ENCODE measurements around the gene ZNF782. TPM values are rescaled to one million over a fixed set of nuclear protein-coding genes. Genes with fewer than 3 reads are reported as not detected.
"Not testable (repeated sequence)": the region's sequence is repeated elsewhere in the genome, so short reads cannot be mapped to it uniquely, and the experiment has no call there.

ZNF782 gene
- total RNA-seq, 1 donor from 2014 or later = 10.0 TPM

GRCh38 chr9:96874201-96874785 is 20.0 kb upstream of the ZNF782 start:
- H3K27me3 Mint-ChIP-seq = no peaks in the 10 kb centered on the region
- no peak overlapping the region for H3K27ac Mint-ChIP-seq
- H3K4me3 Mint-ChIP-seq (ENCODE audit: low read depth) = no peak overlapping the region
- no peaks in the 10 kb centered on the region for H3K9me3 Mint-ChIP-seq (ENCODE audit: low read depth)
- H3K4me1 Mint-ChIP-seq (ENCODE audit: low read depth) = peaks cover 16% of the 10 kb centered on the region
- TF ChIP-seq CTCF (IDR thresholded peaks at IDR 0.05; ENCODE audit: unreplicated experiment) = no peak
- peaks cover 2% of the 10 kb centered on the region for H3K36me3 Mint-ChIP-seq (ENCODE audit: insufficient read depth)
- no peak for DNase-seq (ENCODE audit: low spot score, unreplicated experiment)

DNA sequence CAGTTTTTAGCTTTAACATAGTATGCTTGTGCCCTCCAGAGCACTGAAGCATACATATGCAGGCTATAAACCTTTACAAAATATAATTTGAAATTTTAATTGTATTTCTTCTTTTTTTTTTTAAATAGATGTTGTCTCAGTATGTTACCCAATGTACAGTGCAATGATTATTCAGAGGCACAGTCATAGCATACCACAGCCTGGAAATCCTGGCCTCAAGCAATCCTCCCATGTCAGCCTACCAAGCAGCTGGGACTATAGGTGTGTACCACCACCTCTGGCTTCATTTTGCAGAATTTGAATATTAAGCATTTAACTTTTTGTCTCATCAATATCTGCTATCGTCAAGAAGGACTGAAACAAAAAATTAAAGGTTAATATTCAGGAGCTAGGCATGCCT is 16.9 kb upstream of the ZNF782 start:
- Mint-ChIP-seq H3K4me3 (ENCODE audit: low read depth) (no peak overlapping the region), H3K4me1 (ENCODE audit: low read depth) (peaks cover 39% of the 10 kb centered on the region), H3K9me3 (ENCODE audit: low read depth) (peaks cover 7% of the 10 kb centered on the region), H3K36me3 (ENCODE audit: insufficient read depth) (peaks cover 8% of the 10 kb centered on the region), H3K27me3 (no peaks in the 10 kb centered on the region), H3K27ac (no peak overlapping the region)
- no peak for TF ChIP-seq CTCF (IDR thresholded peaks at IDR 0.05; ENCODE audit: unreplicated experiment)
- DNase-seq (ENCODE audit: low spot score, unreplicated experiment) = no peak

GRCh38 chr9:96868709-96869108 is 14.4 kb upstream of the ZNF782 start:
- H3K27ac Mint-ChIP-seq = peak overlapping the region; percentile 83
- H3K4me3 Mint-ChIP-seq (ENCODE audit: low read depth) = no peak overlapping the region
- peaks cover 17% of the 10 kb centered on the region for H3K9me3 Mint-ChIP-seq (ENCODE audit: low read depth)
- peaks cover 13% of the 10 kb centered on the region for H3K36me3 Mint-ChIP-seq (ENCODE audit: insufficient read depth)
- no peak for TF ChIP-seq CTCF (IDR thresholded peaks at IDR 0.05; ENCODE audit: unreplicated experiment)
- peaks cover 30% of the 10 kb centered on the region for H3K4me1 Mint-ChIP-seq (ENCODE audit: low read depth)
- no peak for DNase-seq (ENCODE audit: low spot score, unreplicated experiment)
- H3K27me3 Mint-ChIP-seq = no peaks in the 10 kb centered on the region

DNA sequence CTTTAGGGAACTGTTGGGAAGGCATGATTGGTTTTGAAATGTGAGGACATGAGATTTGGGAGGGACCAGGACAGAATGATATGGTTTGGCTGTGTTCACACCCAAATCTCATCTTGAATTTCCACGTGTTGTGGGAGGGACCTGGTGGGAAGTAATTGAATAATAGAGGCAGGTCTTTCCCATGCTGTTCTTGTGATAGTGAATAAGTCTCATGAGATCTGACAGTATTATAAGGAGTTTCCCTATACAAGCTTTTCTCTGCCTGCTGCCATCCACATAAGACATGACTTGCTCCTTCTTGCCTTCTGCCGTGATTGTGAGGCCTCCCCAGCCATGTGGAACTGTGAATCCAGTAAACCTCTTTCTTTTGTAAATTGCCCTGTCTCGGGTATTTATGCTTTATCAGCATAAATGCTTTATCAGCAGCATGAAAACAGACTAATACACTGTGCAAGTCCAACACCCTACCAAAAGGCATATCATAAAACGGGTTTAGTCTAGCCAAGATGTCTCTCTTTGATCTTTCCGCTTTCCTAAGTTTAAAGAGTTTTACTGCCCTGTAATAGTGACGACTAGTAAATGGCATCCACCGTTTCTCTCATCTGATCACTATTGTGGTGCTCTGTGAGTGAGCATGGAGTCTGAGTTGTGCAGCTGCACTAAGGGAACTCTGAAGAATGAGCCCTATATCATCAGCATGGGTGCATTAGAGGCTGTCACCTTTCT is 12.9 kb upstream of the ZNF782 start:
- H3K27me3 Mint-ChIP-seq = no peaks in the 10 kb centered on the region
- H3K9me3 Mint-ChIP-seq (ENCODE audit: low read depth) = peaks cover 17% of the 10 kb centered on the region
- H3K4me3 Mint-ChIP-seq (ENCODE audit: low read depth) = no peak overlapping the region
- no peak overlapping the region for H3K27ac Mint-ChIP-seq
- TF ChIP-seq CTCF (IDR thresholded peaks at IDR 0.05; ENCODE audit: unreplicated experiment) = no peak
- H3K4me1 Mint-ChIP-seq (ENCODE audit: low read depth) = peaks cover 30% of the 10 kb centered on the region
- DNase-seq (ENCODE audit: low spot score, unreplicated experiment) = no peak
- H3K36me3 Mint-ChIP-seq (ENCODE audit: insufficient read depth) = peaks cover 13% of the 10 kb centered on the region

DNA sequence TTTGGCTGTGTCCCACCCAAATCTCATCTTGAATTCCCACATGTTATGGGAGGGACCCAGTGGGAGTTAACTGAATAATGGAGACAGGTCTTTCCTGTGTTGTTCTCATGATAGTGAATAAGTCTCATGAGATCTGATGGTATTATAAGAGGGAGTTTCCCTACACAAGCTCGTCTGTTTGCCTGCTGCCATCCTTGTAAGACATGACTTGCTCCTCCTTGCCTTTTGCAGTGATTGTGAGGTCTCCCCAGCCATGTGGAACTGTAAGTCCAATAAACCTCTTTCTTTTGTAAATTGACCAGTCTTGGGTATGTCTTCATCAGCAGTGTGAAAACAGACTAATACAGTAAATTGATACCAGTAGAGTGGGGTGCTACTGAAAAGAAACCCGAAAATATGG is 10.9 kb upstream of the ZNF782 start:
- Mint-ChIP-seq H3K9me3 (ENCODE audit: low read depth) (peaks cover 17% of the 10 kb centered on the region), H3K36me3 (ENCODE audit: insufficient read depth) (peaks cover 13% of the 10 kb centered on the region), H3K4me1 (ENCODE audit: low read depth) (peaks cover 29% of the 10 kb centered on the region)
- not testable (repeated sequence) for DNase-seq (ENCODE audit: low spot score, unreplicated experiment); H3K4me3 Mint-ChIP-seq (ENCODE audit: low read depth); H3K27ac Mint-ChIP-seq; H3K27me3 Mint-ChIP-seq

Data from progenitor cell of endocrine pancreas (in vitro differentiated cells).